Measurements from ENCODE around the gene REXO5.

DNA sequence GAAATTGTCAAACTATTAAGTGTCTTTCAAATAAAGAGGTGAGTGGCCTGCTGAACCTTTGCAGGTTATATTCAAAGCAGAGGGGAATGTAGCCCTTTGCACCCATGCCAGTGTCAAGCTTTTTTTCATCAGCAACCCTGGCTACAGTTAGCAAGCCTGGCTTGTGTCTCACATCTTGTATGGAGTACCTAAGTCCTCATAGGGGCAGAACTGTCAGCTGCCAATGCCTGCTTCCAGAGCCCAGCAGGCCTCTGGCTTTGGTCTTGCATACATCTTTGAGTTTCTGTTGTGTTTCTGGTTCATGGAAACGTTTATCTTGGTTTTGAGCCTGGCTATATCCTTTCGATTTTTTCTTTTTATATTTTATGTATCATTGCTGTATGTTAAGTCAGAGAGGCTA lies 26.8 kb downstream of the REXO5 start:
- TF ChIP-seq, protein P1, sequence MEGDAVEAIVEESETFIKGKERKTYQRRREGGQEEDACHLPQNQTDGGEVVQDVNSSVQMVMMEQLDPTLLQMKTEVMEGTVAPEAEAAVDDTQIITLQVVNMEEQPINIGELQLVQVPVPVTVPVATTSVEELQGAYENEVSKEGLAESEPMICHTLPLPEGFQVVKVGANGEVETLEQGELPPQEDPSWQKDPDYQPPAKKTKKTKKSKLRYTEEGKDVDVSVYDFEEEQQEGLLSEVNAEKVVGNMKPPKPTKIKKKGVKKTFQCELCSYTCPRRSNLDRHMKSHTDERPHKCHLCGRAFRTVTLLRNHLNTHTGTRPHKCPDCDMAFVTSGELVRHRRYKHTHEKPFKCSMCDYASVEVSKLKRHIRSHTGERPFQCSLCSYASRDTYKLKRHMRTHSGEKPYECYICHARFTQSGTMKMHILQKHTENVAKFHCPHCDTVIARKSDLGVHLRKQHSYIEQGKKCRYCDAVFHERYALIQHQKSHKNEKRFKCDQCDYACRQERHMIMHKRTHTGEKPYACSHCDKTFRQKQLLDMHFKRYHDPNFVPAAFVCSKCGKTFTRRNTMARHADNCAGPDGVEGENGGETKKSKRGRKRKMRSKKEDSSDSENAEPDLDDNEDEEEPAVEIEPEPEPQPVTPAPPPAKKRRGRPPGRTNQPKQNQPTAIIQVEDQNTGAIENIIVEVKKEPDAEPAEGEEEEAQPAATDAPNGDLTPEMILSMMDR (tag by site-specific recombination; IDR thresholded peaks at IDR 0.05), result no peak
- TF ChIP-seq ZNF521 (tag by site-specific recombination; IDR thresholded peaks at IDR 0.05) (no peak), ZBTB8A (tag by site-specific recombination; IDR thresholded peaks at IDR 0.05) (no peak), ZNF146 (tag by site-specific recombination; IDR thresholded peaks at IDR 0.05) (no peak), ZNF23 (tag by site-specific recombination; IDR thresholded peaks at IDR 0.05; ENCODE audit: borderline replicate concordance) (no peak)
- TF ChIP-seq, protein P2, sequence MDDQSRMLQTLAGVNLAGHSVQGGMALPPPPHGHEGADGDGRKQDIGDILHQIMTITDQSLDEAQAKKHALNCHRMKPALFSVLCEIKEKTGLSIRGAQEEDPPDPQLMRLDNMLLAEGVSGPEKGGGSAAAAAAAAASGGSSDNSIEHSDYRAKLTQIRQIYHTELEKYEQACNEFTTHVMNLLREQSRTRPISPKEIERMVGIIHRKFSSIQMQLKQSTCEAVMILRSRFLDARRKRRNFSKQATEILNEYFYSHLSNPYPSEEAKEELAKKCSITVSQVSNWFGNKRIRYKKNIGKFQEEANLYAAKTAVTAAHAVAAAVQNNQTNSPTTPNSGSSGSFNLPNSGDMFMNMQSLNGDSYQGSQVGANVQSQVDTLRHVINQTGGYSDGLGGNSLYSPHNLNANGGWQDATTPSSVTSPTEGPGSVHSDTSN (CRISPR knock-in tag; IDR thresholded peaks at IDR 0.05), result no peak
